Prostate gland (tissue), 2 donors: ENCODE results near the gene CHST15.

Source experiments
- POLR2A ChIP-seq: fragments of 450-650 bp; IDR thresholded peaks from one replicate; pipeline ENCODE4 v1.6.1; 2016; ENCODE audit warnings: antibody characterized with exemption, mild to moderate bottlenecking
- POLR2AphosphoS5 ChIP-seq: sonication (generic); formaldehyde crosslinking; IDR thresholded peaks from one replicate; pipeline ENCODE4 v1.6.1; 2017; ENCODE audit warnings: antibody characterized with exemption
- TF ChIP-seq, protein P1 (sequence below), 4 experiments: fragments of 200-600 bp in 2 of 4; fragments of 450-650 bp in 2 of 4; sonication (generic) in 2 of 4; IDR thresholded peaks; 1 replicate in 3 of 4; 2 replicates in 1 of 4; pipeline ENCODE4 v1.5.1; 2016 to 2019; ENCODE audit warnings: antibody characterized with exemption in 4 of 4, mild to moderate bottlenecking in 2 of 4, moderate library complexity in 2 of 4

DNA sequence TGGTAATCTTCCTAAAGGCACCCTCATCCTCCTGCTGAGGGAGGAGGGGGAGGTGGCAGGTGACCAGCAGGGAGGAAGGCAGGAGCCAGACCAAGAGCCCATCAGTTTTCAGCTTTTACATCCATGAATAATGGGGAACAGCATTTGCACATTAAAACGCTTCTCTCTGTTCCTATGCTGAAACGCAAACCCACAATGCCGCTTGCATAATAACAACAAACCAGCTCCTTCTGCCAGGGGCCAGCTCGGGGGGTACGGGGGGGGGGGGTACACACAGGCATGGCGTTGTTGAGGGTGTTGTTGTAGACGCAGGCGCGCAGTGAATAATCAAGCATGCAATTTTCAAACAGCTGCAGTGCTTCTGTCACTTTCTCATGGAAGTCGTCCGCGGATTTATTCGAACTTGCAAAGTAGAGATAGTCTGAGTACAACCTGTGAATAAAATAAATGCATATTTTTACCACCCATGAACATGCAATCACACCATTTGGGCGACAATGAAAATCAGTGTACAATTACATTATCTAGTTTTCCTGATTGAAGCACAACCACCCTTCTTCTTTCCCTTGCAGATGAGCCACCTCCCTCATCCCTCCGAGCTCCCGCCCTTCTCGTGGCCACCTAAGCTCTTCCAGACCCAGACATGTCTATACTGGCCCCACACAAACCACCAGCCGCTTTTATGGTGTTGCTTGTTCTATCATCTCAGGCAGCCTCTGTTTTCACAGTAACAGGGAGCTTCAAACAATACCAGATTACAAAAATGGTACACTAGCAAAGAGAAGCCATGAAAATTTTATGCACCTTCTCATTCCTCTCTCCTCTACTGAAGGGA, 72.2 kb downstream of the CHST15 start:
- TF ChIP-seq, protein P1, sequence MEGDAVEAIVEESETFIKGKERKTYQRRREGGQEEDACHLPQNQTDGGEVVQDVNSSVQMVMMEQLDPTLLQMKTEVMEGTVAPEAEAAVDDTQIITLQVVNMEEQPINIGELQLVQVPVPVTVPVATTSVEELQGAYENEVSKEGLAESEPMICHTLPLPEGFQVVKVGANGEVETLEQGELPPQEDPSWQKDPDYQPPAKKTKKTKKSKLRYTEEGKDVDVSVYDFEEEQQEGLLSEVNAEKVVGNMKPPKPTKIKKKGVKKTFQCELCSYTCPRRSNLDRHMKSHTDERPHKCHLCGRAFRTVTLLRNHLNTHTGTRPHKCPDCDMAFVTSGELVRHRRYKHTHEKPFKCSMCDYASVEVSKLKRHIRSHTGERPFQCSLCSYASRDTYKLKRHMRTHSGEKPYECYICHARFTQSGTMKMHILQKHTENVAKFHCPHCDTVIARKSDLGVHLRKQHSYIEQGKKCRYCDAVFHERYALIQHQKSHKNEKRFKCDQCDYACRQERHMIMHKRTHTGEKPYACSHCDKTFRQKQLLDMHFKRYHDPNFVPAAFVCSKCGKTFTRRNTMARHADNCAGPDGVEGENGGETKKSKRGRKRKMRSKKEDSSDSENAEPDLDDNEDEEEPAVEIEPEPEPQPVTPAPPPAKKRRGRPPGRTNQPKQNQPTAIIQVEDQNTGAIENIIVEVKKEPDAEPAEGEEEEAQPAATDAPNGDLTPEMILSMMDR (IDR thresholded peaks at IDR 0.05), result no peak
- TF ChIP-seq POLR2AphosphoS5 (peak; percentile 52), POLR2A (no peak)
